HG03439 (cell line): ENCODE results near the gene SMPD3.

Experiments used
- ATAC-seq: cut with Tn5 transposase; IDR thresholded peaks from one replicate; pipeline ENCODE4 v1.9.1; 2021; ENCODE audit warnings: mild to moderate bottlenecking, moderate library complexity; ENCODE audit not compliant: unreplicated experiment

Gene SMPD3

DNA sequence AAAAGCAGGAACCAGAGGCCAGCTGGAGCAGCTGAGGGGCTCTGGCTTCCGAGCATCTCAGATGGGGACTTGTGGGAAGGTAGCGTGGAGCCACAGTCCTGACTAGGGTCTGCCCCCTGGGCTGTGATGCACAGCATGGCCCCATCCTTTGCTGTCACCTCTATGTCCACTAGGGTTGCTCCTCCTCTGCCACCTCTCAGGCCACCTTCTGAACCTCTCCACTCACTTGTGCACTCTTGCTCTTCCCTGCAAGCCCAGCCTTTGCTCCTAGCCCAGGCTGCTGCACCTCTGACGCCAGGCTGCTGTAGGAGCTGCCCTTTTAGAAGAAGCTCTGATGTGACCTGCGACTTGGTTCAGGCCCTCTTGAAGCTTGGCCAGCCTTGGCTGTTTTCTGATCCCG, 24.3 kb upstream of the SMPD3 start:
- no peak for ATAC-seq

GRCh38 chr16:68470461-68471150, 22.3 kb upstream of the SMPD3 start:
- ATAC-seq = peak; percentile 79

- peak; percentile 19 for ATAC-seq
Measured at GRCh38 chr16:68469796-68470460, 21.6 kb upstream of the SMPD3 start.

GRCh38 chr16:68468842-68469241, 20.5 kb upstream of the SMPD3 start:
- no peak for ATAC-seq

- ATAC-seq = no peak
Measured at GRCh38 chr16:68466174-68466573, 17.9 kb upstream of the SMPD3 start.

- no peak for ATAC-seq
Measured at GRCh38 chr16:68463904-68464303, 15.6 kb upstream of the SMPD3 start.

DNA sequence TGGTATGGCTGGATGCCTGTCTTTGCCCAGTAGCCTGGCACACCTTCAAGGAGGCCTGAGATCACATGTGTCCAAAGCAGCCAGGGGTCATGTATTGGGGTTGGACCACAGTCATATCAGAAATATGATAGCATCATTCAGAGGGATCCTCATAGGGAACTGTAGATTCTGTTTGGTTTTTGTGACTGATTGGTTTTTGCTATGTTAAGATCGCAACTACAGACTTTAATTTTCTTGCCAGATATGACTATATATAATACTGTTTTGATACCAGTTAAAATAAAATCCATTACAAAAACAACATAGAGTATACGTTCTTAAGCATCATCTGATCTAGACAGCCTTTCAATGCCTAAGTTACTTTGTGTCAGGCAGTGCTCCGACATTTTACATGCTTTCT, 11.8 kb upstream of the SMPD3 start:
- ATAC-seq = no peak

- ATAC-seq = no peak
Measured at GRCh38 chr16:68459457-68459856, 11.1 kb upstream of the SMPD3 start.

GRCh38 chr16:68458551-68458950, 10.2 kb upstream of the SMPD3 start:
- ATAC-seq = no peak

GRCh38 chr16:68458101-68458500, 9.8 kb upstream of the SMPD3 start:
- no peak for ATAC-seq

DNA sequence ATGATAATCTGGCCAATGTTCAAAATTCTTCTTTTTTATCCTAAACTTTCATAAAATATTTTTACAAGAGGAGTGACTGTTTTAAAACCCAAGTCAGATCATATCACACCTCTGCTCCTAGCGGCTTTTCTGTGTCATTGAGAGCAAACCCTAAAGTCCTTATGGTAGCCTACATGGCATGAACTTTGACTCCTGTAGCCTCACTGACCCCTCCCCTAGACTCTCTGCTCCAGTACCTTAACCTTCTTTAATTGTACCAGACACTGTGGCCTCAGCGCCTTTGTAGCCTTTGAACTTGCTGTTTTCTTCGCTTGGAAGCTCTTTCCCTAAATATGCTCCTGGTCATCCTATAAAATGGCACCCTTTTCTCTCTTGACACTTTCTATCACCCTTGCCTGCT, 7.3 kb upstream of the SMPD3 start:
- no peak for ATAC-seq

GRCh38 chr16:68454920-68455435, 6.7 kb upstream of the SMPD3 start:
- no peak for ATAC-seq

DNA sequence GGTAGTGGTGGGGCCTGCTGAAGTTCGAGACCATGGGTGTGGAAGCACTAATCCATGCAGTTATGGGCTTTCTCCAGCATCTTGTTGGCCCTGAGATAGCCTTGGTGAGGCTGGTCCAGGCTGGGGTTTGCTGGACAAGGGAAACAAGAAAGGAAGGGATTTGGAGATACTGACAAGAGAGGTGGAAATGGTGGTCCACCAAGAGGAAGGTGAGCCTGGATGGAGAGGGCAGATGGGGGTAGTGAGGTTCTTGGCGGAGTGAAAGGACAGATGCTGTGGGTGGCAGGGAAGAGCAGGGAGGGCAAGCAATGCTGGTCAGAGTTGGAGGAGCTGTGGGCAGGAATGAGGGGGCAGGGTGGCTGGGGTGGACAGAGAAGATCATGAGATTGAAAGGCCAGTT, 5.5 kb upstream of the SMPD3 start:
- ATAC-seq = no peak

DNA sequence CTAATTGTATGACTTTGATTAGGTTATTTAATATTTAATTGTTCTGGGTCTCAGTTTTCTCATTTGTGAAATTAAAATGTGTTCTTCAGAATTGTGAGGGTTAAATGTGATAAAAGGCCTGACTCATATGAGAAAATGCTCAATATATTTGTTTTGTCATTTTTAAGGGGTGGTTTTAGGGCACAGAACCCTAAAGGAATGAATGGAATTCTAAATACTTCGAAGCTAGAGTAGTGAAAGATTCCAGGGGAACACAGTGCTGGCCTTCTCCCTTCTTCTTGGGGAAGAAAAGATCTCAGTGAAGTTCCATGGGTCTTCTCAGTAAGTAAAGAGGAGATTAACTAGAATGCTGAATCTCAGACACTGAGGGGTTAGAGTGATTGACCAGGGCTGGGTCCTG, 3.9 kb upstream of the SMPD3 start:
- ATAC-seq = no peak

DNA sequence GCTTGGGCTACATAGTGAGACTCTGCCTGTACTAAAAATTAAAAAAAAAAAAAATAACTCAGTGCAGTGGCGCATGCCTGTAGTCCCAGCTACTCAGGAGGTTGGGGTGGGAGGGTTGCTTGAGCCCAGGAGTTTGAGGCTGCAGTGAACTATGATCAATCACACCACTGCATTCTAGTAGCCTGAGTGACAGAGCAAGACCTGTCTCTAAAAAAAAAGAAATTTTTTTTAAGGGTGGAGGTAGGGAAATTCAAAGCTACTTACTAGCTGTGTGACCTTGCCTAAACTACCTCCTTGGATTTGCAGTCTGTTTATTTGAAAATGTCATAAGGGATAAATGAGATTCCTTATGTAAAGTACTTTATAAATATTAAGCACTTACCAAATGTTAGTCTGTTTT, 3.4 kb upstream of the SMPD3 start:
- ATAC-seq = no peak

- no peak for ATAC-seq
Measured at GRCh38 chr16:68450741-68451255, 2.5 kb upstream of the SMPD3 start.

- peak; percentile 18 for ATAC-seq
Measured at GRCh38 chr16:68447653-68448359, 502 bp downstream of the SMPD3 start.

DNA sequence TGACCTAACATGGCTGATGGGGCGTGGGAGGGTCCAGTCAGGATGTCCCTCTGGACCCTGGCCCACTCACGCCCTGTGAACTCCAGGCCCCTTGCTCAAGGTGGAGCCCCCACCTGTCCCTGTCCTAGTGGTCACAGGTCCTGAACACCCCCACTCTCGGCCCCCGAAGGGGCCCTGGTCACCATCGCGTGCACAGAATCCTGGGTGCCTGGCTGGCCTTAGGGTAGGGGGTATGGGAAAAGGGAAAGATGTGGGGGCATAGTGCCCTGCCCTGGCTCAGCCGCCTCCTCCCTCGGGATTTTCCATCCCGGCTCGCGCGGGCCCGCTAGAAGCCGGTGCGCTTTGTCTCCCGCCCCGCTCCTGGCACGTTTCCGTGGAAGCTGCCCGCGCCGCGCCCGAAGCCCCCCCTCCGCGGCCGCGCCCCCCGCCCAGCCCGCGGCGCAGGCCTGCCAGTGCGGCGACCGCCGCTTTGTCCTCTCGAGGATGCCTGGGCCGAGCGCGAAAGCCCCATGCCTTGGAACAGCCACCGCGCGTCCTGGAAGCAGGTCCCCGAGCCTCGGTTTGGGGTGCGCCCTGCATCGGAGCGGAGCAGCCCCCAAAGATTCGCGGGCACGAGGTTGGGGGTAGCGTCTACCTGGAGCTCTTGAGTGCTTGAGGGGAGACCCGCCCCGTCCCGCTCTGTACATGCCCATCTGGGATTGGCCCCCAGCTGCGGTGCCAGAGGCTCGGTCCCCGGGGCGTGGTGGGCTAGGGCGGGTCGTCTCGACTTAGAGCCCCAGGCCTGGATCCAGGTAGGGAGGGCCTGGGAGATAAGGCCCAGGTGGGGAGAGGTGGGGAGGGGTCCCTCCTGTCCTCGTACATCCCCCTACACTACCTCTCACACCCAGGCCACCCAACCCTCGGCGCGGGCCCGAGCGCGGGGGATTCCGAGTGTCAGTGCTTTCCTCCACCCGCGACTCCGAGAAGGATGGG, 1.3 kb downstream of the SMPD3 start:
- ATAC-seq = no peak

DNA sequence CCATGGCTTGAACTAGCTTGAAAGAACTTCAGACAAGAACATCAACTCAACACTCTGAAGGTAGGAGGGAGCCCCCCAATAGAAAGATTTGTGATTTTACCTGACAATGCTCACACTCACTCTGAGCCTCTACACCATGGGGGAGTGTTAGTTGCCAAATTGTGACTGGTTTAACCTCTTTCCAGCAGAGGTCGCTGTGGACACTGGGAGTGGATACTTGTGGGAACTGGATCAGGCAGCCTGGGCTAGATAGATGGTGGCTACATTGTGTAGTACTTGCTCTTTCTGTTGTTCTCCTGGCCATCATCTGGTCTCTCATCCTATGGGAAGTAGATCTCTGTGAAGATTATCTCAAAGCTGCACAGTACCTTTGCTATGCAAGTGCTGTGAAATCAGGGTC, 2.9 kb downstream of the SMPD3 start:
- ATAC-seq = no peak

- ATAC-seq = no peak
Measured at GRCh38 chr16:68444056-68444657, 4.2 kb downstream of the SMPD3 start.
